HFF-Myc (cell line): ENCODE data around the gene PLN.

Experiments used
- DNase-seq: peaks from one replicate; pipeline ENCODE4 v3.0.0-alpha.2; 2011; ENCODE audit warnings: low read depth; ENCODE audit errors: extremely low read depth
- H3K4me3 ChIP-seq: replicated peaks from 2 replicates; pipeline ENCODE4 v1.5.1; 2011; ENCODE audit warnings: low read depth, mild to moderate bottlenecking, control low read depth, low read length
- CTCF ChIP-seq: IDR thresholded peaks from 2 replicates; pipeline ENCODE4 v1.5.1; 2012; ENCODE audit warnings: mild to moderate bottlenecking, low read depth, low read length, control low read depth; ENCODE audit errors: missing control alignments

PLN gene

GRCh38 chr6:118546880-118547218, 1.2 kb upstream of the PLN start:
- no peak for TF ChIP-seq CTCF
- no peak for DNase-seq
- no peak overlapping the region for H3K4me3 ChIP-seq

GRCh38 chr6:118548613-118549012, 517 bp downstream of the PLN start:
- TF ChIP-seq CTCF = no peak
- H3K4me3 ChIP-seq = no peak overlapping the region
- DNase-seq = no peak

GRCh38 chr6:118551063-118552053, 3.3 kb downstream of the PLN start:
- H3K4me3 ChIP-seq = no peak overlapping the region
- DNase-seq = peak; percentile 57
- TF ChIP-seq CTCF = peak; percentile 51

- H3K4me3 ChIP-seq = no peak overlapping the region
- TF ChIP-seq CTCF = no peak
- no peak for DNase-seq
Measured at GRCh38 chr6:118553132-118553531, 5.0 kb downstream of the PLN start.

GRCh38 chr6:118554698-118555097, 6.6 kb downstream of the PLN start:
- DNase-seq = no peak
- no peak for TF ChIP-seq CTCF
- no peak overlapping the region for H3K4me3 ChIP-seq

GRCh38 chr6:118558464-118559217, 10.5 kb downstream of the PLN start:
- no peak overlapping the region for H3K4me3 ChIP-seq
- TF ChIP-seq CTCF = no peak
- no peak for DNase-seq
